Measurements from ENCODE around the gene CD8B. TPM values are rescaled to one million over a fixed set of nuclear protein-coding genes. Genes with fewer than 3 reads are reported as not detected.

Gene CD8B
- total RNA-seq, 1 donor from 2014 or later, result 0.22 TPM

GRCh38 chr2:86807133-86807467, 54.6 kb downstream of the CD8B start:
- Histone ChIP-seq H3K27me3 (ENCODE audit: low read depth) (peaks cover 44% of the 10 kb centered on the region), H3K27ac (replicated peaks) (no peak overlapping the region), H3K9me3 (replicated peaks) (no peaks in the 10 kb centered on the region), H3K4me3 (peak overlapping the region; percentile 69), H3K36me3 (no peaks in the 10 kb centered on the region), H3K4me1 (peaks cover 29% of the 10 kb centered on the region)
- intact Hi-C loops (cut with micrococcal nuclease), result no loop called here
- TF ChIP-seq, protein P1, sequence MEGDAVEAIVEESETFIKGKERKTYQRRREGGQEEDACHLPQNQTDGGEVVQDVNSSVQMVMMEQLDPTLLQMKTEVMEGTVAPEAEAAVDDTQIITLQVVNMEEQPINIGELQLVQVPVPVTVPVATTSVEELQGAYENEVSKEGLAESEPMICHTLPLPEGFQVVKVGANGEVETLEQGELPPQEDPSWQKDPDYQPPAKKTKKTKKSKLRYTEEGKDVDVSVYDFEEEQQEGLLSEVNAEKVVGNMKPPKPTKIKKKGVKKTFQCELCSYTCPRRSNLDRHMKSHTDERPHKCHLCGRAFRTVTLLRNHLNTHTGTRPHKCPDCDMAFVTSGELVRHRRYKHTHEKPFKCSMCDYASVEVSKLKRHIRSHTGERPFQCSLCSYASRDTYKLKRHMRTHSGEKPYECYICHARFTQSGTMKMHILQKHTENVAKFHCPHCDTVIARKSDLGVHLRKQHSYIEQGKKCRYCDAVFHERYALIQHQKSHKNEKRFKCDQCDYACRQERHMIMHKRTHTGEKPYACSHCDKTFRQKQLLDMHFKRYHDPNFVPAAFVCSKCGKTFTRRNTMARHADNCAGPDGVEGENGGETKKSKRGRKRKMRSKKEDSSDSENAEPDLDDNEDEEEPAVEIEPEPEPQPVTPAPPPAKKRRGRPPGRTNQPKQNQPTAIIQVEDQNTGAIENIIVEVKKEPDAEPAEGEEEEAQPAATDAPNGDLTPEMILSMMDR (IDR thresholded peaks at IDR 0.05; ENCODE audit: borderline replicate concordance), result no peak
- DNase-seq, result no peak

GRCh38 chr2:86806059-86806857, 55.4 kb downstream of the CD8B start:
- H3K9me3 ChIP-seq (replicated peaks), result no peaks in the 10 kb centered on the region

GRCh38 chr2:86800856-86801567, 60.7 kb downstream of the CD8B start:
- intact Hi-C loops (cut with micrococcal nuclease), result no loop called here
- TF ChIP-seq, protein P1 (IDR thresholded peaks at IDR 0.05; ENCODE audit: borderline replicate concordance), result no peak
- H3K36me3 ChIP-seq, result no peaks in the 10 kb centered on the region

More at GRCh38 chr2:86806059-86806857, 55.4 kb downstream of the CD8B start:
- intact Hi-C loops (cut with micrococcal nuclease), result no loop called here
- TF ChIP-seq, protein P1 (IDR thresholded peaks at IDR 0.05; ENCODE audit: borderline replicate concordance), result no peak
- Histone ChIP-seq H3K36me3 (no peaks in the 10 kb centered on the region), H3K27me3 (ENCODE audit: low read depth) (peaks cover 36% of the 10 kb centered on the region), H3K4me1 (peaks cover 29% of the 10 kb centered on the region), H3K4me3 (no peak overlapping the region), H3K27ac (replicated peaks) (no peak overlapping the region)
- DNase-seq, result no peak

DNA sequence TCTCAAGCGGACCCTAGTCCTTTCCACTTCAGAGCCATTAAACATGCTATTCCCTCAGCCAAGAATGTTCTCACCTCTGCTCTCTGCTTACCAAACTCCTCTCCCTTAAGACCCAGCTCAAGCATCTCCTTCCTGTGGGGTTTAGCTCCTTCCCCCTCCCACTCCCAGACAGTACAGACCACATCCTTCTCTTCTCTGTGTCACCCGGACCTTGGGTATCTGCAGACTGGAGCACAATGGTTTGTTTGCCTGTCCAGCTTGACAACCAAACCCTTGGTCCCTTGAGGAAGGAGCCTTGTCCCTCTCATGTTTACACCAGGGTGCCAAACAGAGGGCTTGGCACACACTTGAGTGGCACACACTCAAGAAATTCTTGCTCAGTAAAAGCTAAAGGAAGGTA, 66.8 kb downstream of the CD8B start:
- Histone ChIP-seq H3K4me1 (peaks cover 18% of the 10 kb centered on the region), H3K9me3 (replicated peaks) (peaks cover 23% of the 10 kb centered on the region), H3K36me3 (no peaks in the 10 kb centered on the region), H3K27me3 (ENCODE audit: low read depth) (peaks cover 71% of the 10 kb centered on the region), H3K27ac (replicated peaks) (no peak overlapping the region), H3K4me3 (no peak overlapping the region)
- DNase-seq, result no peak
- TF ChIP-seq, protein P1 (IDR thresholded peaks at IDR 0.05; ENCODE audit: borderline replicate concordance), result no peak
- intact Hi-C loops (cut with micrococcal nuclease), result no loop called here

More at GRCh38 chr2:86800856-86801567, 60.7 kb downstream of the CD8B start:
- no peak for DNase-seq
- Histone ChIP-seq H3K4me1 (no peaks in the 10 kb centered on the region), H3K27me3 (ENCODE audit: low read depth) (peaks cover 13% of the 10 kb centered on the region), H3K4me3 (no peak overlapping the region), H3K9me3 (replicated peaks) (peaks cover 17% of the 10 kb centered on the region), H3K27ac (replicated peaks) (no peak overlapping the region)

- no peak overlapping the region for H3K4me3 ChIP-seq
- peaks cover 29% of the 10 kb centered on the region for H3K4me1 ChIP-seq
- TF ChIP-seq, protein P1 (IDR thresholded peaks at IDR 0.05; ENCODE audit: borderline replicate concordance), result no peak
- H3K27me3 ChIP-seq (ENCODE audit: low read depth), result peaks cover 82% of the 10 kb centered on the region
- no peaks in the 10 kb centered on the region for H3K36me3 ChIP-seq
- no peak for DNase-seq
- H3K27ac ChIP-seq (replicated peaks), result no peak overlapping the region
- intact Hi-C loops (cut with micrococcal nuclease), result no loop called here
- H3K9me3 ChIP-seq (replicated peaks), result peaks cover 23% of the 10 kb centered on the region
These were observed 67.9 kb downstream of the CD8B start for GRCh38 chr2:86793752-86794151.

Measured in left ventricle myocardium inferior (tissue), 1 donor.